OCI-LY3 (cell line): ENCODE results near the gene FRMPD2.

Source experiments
- EZH2phosphoT487 ChIP-seq: fragments of 200-600 bp; shearing (Covaris generic); IDR thresholded peaks from 2 replicates; pipeline ENCODE4 v1.6.1; 2018; ENCODE audit warnings: antibody characterized with exemption, mixed run types, low read depth
- TF ChIP-seq, protein P1 (sequence below): fragments of 200-600, 300-600 bp; sonication (generic); IDR thresholded peaks from 2 replicates; pipeline ENCODE4 v1.5.1; 2014; ENCODE audit warnings: antibody characterized with exemption, low read length, low read depth

DNA sequence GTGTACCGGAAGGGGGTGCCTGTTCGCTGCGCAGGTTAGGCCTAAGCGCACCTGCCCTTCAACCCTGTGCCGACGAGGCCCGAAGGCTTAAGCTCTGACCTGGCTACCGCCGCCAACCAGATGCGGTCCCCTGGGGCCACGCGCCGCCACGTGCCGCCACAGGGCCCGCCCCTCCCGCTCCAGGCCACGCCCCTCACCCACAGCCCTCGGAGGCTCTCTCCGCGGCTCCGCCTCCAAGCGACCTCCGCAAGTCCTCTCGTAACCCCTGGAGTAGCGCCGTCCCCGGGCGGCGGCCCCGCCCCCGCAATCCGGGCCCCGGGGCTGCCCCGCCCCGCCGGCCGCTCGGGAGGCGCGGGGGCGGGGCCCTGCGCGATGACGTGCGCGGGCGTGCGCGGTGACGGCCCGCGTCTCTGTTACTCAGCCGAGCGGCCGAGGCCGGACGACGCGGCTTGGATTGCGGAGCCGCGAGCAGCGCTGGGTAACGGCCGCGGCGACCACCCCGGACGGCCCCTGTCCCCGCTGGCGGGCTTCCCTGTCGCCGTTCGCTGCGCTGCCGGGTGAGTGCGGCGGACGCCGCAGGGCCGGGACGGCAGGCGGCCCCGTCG, 31.9 kb upstream of the FRMPD2 start, which contains the start of gene MAPK8:
- TF ChIP-seq, protein P1, sequence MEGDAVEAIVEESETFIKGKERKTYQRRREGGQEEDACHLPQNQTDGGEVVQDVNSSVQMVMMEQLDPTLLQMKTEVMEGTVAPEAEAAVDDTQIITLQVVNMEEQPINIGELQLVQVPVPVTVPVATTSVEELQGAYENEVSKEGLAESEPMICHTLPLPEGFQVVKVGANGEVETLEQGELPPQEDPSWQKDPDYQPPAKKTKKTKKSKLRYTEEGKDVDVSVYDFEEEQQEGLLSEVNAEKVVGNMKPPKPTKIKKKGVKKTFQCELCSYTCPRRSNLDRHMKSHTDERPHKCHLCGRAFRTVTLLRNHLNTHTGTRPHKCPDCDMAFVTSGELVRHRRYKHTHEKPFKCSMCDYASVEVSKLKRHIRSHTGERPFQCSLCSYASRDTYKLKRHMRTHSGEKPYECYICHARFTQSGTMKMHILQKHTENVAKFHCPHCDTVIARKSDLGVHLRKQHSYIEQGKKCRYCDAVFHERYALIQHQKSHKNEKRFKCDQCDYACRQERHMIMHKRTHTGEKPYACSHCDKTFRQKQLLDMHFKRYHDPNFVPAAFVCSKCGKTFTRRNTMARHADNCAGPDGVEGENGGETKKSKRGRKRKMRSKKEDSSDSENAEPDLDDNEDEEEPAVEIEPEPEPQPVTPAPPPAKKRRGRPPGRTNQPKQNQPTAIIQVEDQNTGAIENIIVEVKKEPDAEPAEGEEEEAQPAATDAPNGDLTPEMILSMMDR: no peak
- no peak for TF ChIP-seq EZH2phosphoT487
